Left lobe of liver (tissue), 2 donors: ENCODE data around the gene KIAA1217. TPM values are rescaled to one million over a fixed set of nuclear protein-coding genes. Genes with fewer than 3 reads are reported as not detected.

Experiments
- ATAC-seq: fragments of 200-7000 bp; cut with Tn5 transposase; one replicate; pipeline ENCODE4 v1.9.1; 2020; ENCODE audit warnings: mild to moderate bottlenecking, moderate library complexity
- DNase-seq: peaks from one replicate; pipeline ENCODE4 v3.0.0-alpha.2; 2020; ENCODE audit warnings: low spot score
- total RNA-seq: library from RNA; stranded (reverse); gene quantifications from one replicate; pipeline ENCODE4 v1.2.1, GENCODE V29; 2021
- donor health status: DM: no; HTN: no; CAD: no; lungs with moderate emphysema.
- donor health status: DM: no; HTN: yes; CAD: no.

The KIAA1217 gene
- total RNA-seq, 1 donor from 2014 or later, result 26.7 TPM

GRCh38 chr10:24207341-24207740 lies 1.6 kb upstream of the KIAA1217 start:
- DNase-seq, result no peak
- ATAC-seq, result no peak

- peak; percentile 75 for ATAC-seq
- peak; percentile 48 for DNase-seq
Observed at GRCh38 chr10:24207781-24208611, 942 bp upstream of the KIAA1217 start.

- no peak for ATAC-seq
Observed at GRCh38 chr10:24209432-24209771, 464 bp downstream of the KIAA1217 start.

GRCh38 chr10:24209946-24210491 lies 1.1 kb downstream of the KIAA1217 start:
- no peak for DNase-seq
- no peak for ATAC-seq

More at GRCh38 chr10:24209432-24209771, 464 bp downstream of the KIAA1217 start:
- DNase-seq, result no peak

- ATAC-seq (no peak), DNase-seq (no peak)
Observed at GRCh38 chr10:24210501-24210900, 1.6 kb downstream of the KIAA1217 start.

GRCh38 chr10:24213266-24213665 lies 4.3 kb downstream of the KIAA1217 start:
- ATAC-seq (no peak), DNase-seq (no peak)

GRCh38 chr10:24213881-24214280 lies 4.9 kb downstream of the KIAA1217 start:
- no peak for ATAC-seq

GRCh38 chr10:24214762-24215161 lies 5.8 kb downstream of the KIAA1217 start:
- no peak for ATAC-seq

More at GRCh38 chr10:24213881-24214280, 4.9 kb downstream of the KIAA1217 start:
- DNase-seq, result no peak

GRCh38 chr10:24215196-24215595 lies 6.3 kb downstream of the KIAA1217 start:
- no peak for DNase-seq
- ATAC-seq, result peak; percentile 31

More at GRCh38 chr10:24214762-24215161, 5.8 kb downstream of the KIAA1217 start:
- DNase-seq, result no peak

GRCh38 chr10:24215603-24216002 lies 6.7 kb downstream of the KIAA1217 start:
- no peak for ATAC-seq
- DNase-seq, result no peak

- DNase-seq, result no peak
- peak; percentile 20 for ATAC-seq
Observed at GRCh38 chr10:24219963-24220362, 11.0 kb downstream of the KIAA1217 start.

GRCh38 chr10:24223341-24223740 lies 14.4 kb downstream of the KIAA1217 start:
- ATAC-seq, result no peak
- DNase-seq, result no peak

- ATAC-seq (no peak), DNase-seq (no peak)
Observed at GRCh38 chr10:24223953-24224352, 15.0 kb downstream of the KIAA1217 start.

GRCh38 chr10:24228642-24229041 lies 19.7 kb downstream of the KIAA1217 start:
- ATAC-seq (no peak), DNase-seq (no peak)

- no peak for ATAC-seq
Observed at GRCh38 chr10:24229909-24230308, 21.0 kb downstream of the KIAA1217 start.

GRCh38 chr10:24231200-24231599 lies 22.3 kb downstream of the KIAA1217 start:
- ATAC-seq, result no peak
- no peak for DNase-seq

More at GRCh38 chr10:24229909-24230308, 21.0 kb downstream of the KIAA1217 start:
- DNase-seq, result no peak

- ATAC-seq (no peak), DNase-seq (no peak)
Observed at GRCh38 chr10:24234784-24235183, 25.8 kb downstream of the KIAA1217 start.

GRCh38 chr10:24235471-24235870 lies 26.5 kb downstream of the KIAA1217 start:
- ATAC-seq, result no peak
- DNase-seq, result no peak

- DNase-seq (no peak), ATAC-seq (no peak)
Observed at GRCh38 chr10:24237801-24238395, 29.0 kb downstream of the KIAA1217 start.

- DNase-seq, result no peak
- no peak for ATAC-seq
Observed at GRCh38 chr10:24238519-24239247, 29.7 kb downstream of the KIAA1217 start.

- DNase-seq, result no peak
- no peak for ATAC-seq
Observed at GRCh38 chr10:24239289-24240040, 30.5 kb downstream of the KIAA1217 start.
